MM.1S (cell line): ENCODE data around the gene C7orf33.

ENCODE experiments used
- DNase-seq: peaks from one replicate; pipeline ENCODE4 v3.0.0-alpha.2; 2015
- H2AFZ ChIP-seq: fragments of 300-600 bp; sonication (generic); 2 replicates; pipeline ENCODE4 v1.6.0; 2016; ENCODE audit warnings: antibody characterized with exemption, low read length
- H3F3A ChIP-seq: fragments of 300-600 bp; sonication (generic); 2 replicates; pipeline ENCODE4 v1.6.1; 2016; ENCODE audit warnings: mild to moderate bottlenecking, antibody characterized with exemption, low read length, moderate library complexity, mixed read lengths; ENCODE audit not compliant: insufficient read depth
- H3K27ac ChIP-seq: fragments of 300-600 bp; sonication (generic); 2 replicates; pipeline ENCODE4 v1.5.1; 2016; ENCODE audit warnings: mild to moderate bottlenecking, low read length
- H3K27me3 ChIP-seq: fragments of 300-600 bp; sonication (generic); replicated peaks from 2 replicates; pipeline ENCODE4 v1.6.0; 2016; ENCODE audit warnings: low read length; ENCODE audit not compliant: insufficient read depth
- H3K36me3 ChIP-seq: fragments of 300-600 bp; sonication (generic); replicated peaks from 2 replicates; pipeline ENCODE4 v1.6.1; 2016; ENCODE audit warnings: mild to moderate bottlenecking, low read length, mixed read lengths; ENCODE audit not compliant: insufficient read depth
- H3K4me1 ChIP-seq: fragments of 300-600 bp; sonication (generic); 2 replicates; pipeline ENCODE4 v1.6.1; 2016; ENCODE audit warnings: low read length, mixed read lengths
- H3K4me2 ChIP-seq: fragments of 300-600 bp; sonication (generic); 2 replicates; pipeline ENCODE4 v1.6.0; 2016; ENCODE audit warnings: low read depth, low read length
- H3K4me3 ChIP-seq: fragments of 300-600 bp; sonication (generic); 2 replicates; pipeline ENCODE4 v1.5.1; 2016; ENCODE audit warnings: low read length, mixed read lengths
- H3K79me2 ChIP-seq: fragments of 300-600 bp; sonication (generic); 2 replicates; pipeline ENCODE4 v1.6.1; 2016; ENCODE audit warnings: mixed run types, low read length, mixed read lengths
- H3K9ac ChIP-seq: fragments of 300-600 bp; sonication (generic); 2 replicates; pipeline ENCODE4 v1.6.1; 2016; ENCODE audit warnings: low read length, mixed read lengths
- H3K9me2 ChIP-seq: fragments of 300-600 bp; sonication (generic); replicated peaks from 2 replicates; pipeline ENCODE4 v1.6.1; 2016; ENCODE audit warnings: mild to moderate bottlenecking, low read length, mixed read lengths; ENCODE audit not compliant: insufficient read depth
- H3K9me3 ChIP-seq: fragments of 300-600 bp; sonication (generic); replicated peaks from 2 replicates; pipeline ENCODE4 v1.6.1; 2016; ENCODE audit warnings: mild to moderate bottlenecking, low read length, mixed read lengths; ENCODE audit not compliant: insufficient read depth
- H4K20me1 ChIP-seq: fragments of 300-600 bp; sonication (generic); 2 replicates; pipeline ENCODE4 v1.6.1; 2016; ENCODE audit warnings: mild to moderate bottlenecking, low read length, moderate library complexity, mixed read lengths; ENCODE audit not compliant: insufficient read depth
- EZH2 ChIP-seq: fragments of 300-600 bp; sonication (generic); optimal IDR thresholded peaks from 2 replicates; pipeline ENCODE3; 2017; ENCODE audit warnings: low read depth, mild to moderate bottlenecking, antibody characterized with exemption, low read length, mixed read lengths
- EZH2phosphoT487 ChIP-seq: fragments of 300-600 bp; sonication (generic); IDR thresholded peaks from 2 replicates; pipeline ENCODE4 v1.6.1; 2018; ENCODE audit warnings: antibody characterized with exemption, low read length
- TF ChIP-seq, protein P1 (sequence below): fragments of 300-600 bp; sonication (generic); IDR thresholded peaks from 2 replicates; pipeline ENCODE4 v1.5.1; 2016; ENCODE audit warnings: antibody characterized with exemption, low read length, mixed read lengths

C7orf33 gene

DNA sequence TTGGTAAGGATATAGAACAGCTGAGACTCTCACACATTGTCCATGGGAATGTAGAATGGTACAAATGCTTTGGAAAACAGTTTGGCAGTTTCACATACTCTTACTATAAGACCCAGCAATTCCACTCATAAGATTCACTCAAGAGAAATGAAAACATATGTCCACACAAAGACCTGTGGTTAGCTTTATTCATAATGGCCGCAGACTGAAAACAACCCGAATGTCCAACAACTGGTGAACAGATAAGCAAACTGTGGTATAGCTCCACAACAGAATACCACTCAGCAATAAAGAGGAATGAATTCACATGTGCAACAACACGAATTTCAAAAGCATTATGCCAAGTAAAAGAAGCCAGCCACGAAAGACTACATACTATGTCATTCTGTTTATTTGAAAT, 74.7 kb downstream of the C7orf33 start:
- no peak overlapping the region for H3K4me2 ChIP-seq
- H3K9me2 ChIP-seq = no peaks in the 10 kb centered on the region

More for the DNA sequence above, 74.7 kb downstream of the C7orf33 start:
- Histone ChIP-seq H3K9ac (no peak overlapping the region), H3K27me3 (no peaks in the 10 kb centered on the region), H3K4me1 (peaks cover 12% of the 10 kb centered on the region), H4K20me1 (no peaks in the 10 kb centered on the region), H3K27ac (no peak overlapping the region), H3K9me3 (no peaks in the 10 kb centered on the region), H3K79me2 (no peaks in the 10 kb centered on the region), H3K36me3 (no peaks in the 10 kb centered on the region), H2AFZ (no peak overlapping the region), H3F3A (no peaks in the 10 kb centered on the region), H3K4me3 (no peak overlapping the region)
- DNase-seq = no peak
- no peak for TF ChIP-seq EZH2
- TF ChIP-seq, protein P1, sequence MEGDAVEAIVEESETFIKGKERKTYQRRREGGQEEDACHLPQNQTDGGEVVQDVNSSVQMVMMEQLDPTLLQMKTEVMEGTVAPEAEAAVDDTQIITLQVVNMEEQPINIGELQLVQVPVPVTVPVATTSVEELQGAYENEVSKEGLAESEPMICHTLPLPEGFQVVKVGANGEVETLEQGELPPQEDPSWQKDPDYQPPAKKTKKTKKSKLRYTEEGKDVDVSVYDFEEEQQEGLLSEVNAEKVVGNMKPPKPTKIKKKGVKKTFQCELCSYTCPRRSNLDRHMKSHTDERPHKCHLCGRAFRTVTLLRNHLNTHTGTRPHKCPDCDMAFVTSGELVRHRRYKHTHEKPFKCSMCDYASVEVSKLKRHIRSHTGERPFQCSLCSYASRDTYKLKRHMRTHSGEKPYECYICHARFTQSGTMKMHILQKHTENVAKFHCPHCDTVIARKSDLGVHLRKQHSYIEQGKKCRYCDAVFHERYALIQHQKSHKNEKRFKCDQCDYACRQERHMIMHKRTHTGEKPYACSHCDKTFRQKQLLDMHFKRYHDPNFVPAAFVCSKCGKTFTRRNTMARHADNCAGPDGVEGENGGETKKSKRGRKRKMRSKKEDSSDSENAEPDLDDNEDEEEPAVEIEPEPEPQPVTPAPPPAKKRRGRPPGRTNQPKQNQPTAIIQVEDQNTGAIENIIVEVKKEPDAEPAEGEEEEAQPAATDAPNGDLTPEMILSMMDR = no peak
- TF ChIP-seq EZH2phosphoT487 = no peak
